Stimulated activated CD8-positive, alpha-beta memory T cell treated with anti-CD3 and anti-CD28 coated beads, Interleukin-2, amount 100 ng/mL, for 1 hour (primary cell): ENCODE results near the gene DSCAML1.

Experiments used
- DNase-seq, 2 donors: peaks; one replicate each; pipeline ENCODE4 v3.0.0-alpha.2; 2020; ENCODE audit warnings: low read depth in 2 of 2

The DSCAML1 gene

DNA sequence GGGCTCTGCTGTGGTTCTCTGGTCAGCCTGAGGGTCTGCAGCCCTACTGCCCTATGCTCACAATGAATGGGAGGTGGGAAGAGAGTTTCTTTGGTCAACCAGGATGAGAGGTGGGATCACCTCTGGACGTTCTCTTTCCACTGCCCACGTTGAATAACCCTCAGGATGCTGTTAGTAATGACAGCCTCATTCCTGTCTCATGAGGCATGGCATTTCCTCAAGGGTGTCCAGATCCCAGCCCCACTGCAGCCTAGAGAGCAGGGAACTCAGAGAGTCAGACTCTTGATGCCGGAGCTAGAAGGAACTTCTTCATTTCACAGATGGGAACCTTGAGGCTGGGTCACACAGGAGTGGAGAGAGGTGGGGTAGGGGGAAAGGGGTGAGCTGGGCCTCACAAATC is 273.3 kb downstream of the DSCAML1 start:
- no peak for DNase-seq

GRCh38 chr11:117521974-117522373 is 275.0 kb downstream of the DSCAML1 start:
- no peak for DNase-seq

- no peak for DNase-seq
Observed at GRCh38 chr11:117520966-117521365, 276.1 kb downstream of the DSCAML1 start.

DNA sequence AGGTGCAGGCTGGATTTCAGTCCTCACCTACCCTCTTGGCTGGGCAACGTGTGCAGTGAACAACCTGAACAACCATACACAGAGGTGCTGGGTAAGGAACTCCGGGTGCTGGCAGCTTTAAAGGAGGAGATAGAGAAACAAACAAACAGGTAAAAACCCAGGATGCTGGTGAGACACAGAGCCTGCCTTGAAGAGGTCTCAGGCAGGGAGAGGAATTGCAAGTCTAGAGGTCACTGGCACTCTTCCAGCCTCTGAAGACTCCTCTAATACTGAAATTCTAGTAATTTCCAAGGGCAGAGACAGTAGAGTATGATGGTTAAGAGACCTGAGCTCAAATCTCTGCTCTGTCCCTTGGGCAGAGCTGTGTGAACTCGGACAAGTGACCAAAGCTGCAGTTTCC is 276.8 kb downstream of the DSCAML1 start:
- no peak for DNase-seq

DNA sequence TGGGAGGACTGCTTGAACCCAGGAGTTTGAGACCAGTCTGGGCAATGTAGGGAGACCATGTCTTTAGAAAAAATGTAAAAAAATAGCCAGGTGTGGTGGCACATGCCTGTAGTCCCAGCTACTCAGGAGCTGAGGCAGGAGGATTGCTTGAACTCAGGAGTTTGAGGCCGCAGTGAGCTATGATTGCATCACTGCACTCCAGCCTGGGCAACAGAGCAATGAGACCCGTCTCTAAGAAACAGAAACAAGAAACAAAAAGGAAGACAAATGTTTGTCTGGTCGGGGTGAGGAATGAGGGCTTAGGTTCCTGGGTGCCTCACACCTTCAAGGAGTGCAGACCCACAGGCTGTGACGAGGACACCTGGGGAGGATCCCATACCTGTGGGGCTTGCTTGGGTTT is 277.4 kb downstream of the DSCAML1 start:
- no peak for DNase-seq

- no peak for DNase-seq
Observed at GRCh38 chr11:117519170-117519569, 277.8 kb downstream of the DSCAML1 start.

DNA sequence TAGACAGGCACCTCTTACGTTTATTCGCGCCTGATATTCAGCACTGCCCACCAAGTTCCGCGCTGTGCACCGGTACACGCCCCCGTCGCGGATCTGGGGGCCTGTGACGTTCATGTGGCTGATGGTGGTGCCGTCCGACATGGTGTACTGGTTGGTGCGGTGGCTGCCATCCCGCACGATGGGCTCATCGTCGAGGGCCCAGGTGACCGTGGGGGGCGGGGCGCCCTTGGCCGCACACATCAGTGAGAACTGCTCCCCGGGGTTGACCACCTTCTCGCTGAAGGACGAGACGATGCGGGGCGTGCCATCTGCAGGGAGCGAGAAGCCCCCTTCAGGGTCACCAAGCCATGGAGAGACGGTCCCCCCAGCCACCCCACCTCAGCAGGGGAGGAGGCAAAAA is 278.6 kb downstream of the DSCAML1 start:
- no peak for DNase-seq

GRCh38 chr11:117517097-117517496 is 279.9 kb downstream of the DSCAML1 start:
- no peak for DNase-seq

DNA sequence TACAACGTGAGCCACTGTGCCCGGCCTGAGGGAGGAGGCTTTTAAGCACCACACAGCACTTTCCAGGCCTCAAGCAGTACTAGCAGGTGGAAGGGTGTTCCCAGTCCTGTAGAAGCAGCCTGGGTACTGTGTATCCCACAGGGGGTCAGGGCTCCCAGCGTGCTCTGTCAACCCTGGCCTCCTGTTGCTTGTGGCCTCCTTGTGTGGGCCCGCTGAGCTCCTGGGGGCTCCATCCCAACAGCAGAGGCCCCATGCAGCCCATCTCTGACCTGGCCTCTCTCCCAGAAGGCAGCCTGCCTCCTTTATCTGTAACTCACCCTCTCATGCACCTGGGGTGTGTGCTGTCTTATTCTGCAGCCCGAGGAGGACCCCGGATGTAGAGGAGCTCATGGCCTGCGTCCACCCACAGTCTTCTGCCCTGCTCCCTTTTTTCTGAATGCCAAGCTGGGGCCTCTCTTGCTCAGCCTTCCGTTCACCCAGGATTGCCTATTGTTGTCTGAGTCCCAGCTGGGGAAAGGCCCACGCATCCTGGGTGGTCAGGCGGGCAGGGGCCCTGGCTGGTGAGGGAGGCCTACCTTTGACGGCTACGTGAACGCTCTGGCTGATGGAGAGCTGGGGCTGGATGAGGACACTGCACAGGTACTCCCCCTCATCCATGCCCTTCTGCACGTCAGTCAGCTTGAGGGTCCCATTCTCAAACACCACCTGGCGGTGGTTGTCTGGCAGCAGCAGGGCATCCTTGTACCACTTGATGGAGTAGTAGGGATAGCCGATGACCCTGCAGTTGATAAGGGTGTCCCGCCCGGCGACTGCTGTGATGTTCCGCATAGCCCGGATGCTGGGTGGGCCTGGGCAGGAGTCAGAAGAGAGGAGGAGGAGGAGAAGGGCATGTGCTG is 280.9 kb downstream of the DSCAML1 start:
- DNase-seq, result no peak

- no peak for DNase-seq
Observed at GRCh38 chr11:117514256-117514655, 282.8 kb downstream of the DSCAML1 start.

GRCh38 chr11:117513666-117514065 is 283.4 kb downstream of the DSCAML1 start:
- DNase-seq, result no peak

- no peak for DNase-seq
Observed at GRCh38 chr11:117511931-117512539, 285.0 kb downstream of the DSCAML1 start.

DNA sequence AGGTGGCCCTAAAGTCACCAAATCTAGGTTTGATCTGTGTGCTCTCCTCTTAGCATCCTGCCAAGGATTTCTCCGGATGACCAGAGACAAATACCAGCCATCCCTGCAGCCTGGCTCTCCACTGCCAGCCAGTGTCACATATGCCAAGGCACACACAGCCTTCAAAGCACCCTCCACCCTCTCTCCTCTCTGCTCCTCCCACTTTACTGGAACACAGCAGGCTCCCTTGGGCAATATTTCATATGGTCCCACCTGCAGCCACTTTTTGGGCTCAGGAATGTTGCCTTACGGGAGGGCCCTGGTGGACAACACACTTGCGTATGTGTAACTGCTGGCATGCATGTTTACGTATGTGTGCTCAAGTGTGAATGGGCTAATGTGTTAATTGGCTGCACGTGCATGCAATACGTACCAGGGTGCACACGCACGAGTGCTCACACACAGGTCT is 285.5 kb downstream of the DSCAML1 start:
- DNase-seq, result no peak

GRCh38 chr11:117510646-117511045 is 286.4 kb downstream of the DSCAML1 start:
- no peak for DNase-seq

- DNase-seq, result no peak
Observed at GRCh38 chr11:117509543-117509942, 287.5 kb downstream of the DSCAML1 start.

- no peak for DNase-seq
Observed at GRCh38 chr11:117506971-117507370, 290.0 kb downstream of the DSCAML1 start.

DNA sequence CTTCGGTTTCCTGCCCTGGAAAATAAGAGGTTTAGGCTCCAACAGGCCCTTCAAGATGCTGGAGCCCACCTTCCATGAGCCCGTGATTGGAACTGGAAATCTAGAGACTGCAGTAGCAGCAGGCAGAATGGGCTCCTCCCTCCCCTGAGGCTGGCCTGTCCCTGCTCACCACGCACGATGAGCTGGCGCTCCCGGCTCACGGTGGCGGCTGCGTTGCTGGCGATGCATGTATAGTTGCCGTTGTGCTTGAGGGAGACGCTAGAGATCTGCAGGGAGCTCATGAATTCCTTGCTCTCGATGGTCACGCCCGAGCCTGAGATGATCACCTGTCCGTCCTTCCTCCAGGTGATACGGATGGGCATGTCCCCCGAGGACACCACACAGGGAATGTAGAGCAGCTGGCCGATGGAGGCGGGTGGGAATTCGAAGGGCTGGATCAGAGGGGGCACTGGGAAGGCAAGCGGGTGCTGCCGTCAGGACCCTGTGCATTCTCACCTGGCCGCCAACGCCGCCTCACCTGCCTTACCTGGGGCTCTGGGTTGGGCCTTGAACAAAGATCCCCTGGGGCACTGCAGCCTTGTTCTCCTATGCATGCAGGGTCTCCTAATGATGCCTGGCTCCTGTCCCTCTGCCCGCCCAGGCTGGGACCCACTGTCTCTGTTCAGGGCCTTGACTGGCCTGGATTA is 291.6 kb downstream of the DSCAML1 start:
- DNase-seq, result no peak

DNA sequence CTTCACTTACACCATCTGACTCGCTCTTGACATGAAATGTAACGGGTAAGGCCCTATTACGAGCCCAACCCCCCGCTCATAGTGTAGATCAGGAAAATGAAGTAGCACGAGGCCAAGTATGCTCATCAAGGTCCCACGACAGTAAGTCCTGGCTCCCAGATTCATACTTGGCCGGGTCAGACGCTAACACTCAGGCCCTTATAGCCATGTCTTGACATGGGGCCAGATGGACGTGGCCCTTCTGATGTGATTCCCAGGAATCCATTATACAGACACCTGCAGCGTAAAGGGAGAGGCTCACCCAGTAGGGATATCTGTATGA is 294.3 kb downstream of the DSCAML1 start:
- no peak for DNase-seq

DNA sequence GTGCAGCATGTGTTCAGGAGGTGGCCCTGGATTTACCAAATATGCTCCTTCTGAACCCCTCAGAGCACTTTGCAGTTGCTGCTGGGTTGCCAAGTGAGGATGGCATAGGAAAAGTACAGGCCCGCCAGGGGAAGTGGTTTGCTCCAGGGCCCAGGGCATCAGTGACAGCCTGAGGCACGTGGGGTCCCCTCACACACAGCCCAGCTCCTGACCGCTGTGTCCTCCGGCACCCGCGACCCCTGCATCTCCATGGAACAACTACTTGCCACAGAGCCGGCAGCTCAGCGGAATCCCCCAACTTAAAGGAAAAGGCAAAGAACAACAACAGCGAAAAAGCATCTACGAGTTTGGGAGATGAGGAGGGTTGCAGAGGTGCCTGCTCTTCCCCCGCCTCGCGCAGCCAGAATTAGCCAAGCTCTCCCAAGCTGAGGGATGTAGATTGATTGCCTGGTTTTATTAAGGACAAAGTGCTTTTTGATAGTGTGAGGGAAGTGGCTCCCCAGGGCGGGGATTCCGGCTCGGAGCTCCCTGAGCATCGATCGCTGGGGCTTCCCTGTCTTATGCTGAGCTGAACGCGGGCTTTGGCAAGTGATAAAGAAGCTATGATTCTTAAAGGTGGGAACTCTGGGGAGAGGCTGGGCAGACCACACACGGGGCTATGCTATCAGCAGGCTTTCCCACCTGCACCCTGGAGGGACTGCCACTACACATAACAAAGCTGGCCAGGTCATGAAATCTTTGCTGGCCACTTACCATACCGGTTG is 294.8 kb downstream of the DSCAML1 start:
- no peak for DNase-seq

DNA sequence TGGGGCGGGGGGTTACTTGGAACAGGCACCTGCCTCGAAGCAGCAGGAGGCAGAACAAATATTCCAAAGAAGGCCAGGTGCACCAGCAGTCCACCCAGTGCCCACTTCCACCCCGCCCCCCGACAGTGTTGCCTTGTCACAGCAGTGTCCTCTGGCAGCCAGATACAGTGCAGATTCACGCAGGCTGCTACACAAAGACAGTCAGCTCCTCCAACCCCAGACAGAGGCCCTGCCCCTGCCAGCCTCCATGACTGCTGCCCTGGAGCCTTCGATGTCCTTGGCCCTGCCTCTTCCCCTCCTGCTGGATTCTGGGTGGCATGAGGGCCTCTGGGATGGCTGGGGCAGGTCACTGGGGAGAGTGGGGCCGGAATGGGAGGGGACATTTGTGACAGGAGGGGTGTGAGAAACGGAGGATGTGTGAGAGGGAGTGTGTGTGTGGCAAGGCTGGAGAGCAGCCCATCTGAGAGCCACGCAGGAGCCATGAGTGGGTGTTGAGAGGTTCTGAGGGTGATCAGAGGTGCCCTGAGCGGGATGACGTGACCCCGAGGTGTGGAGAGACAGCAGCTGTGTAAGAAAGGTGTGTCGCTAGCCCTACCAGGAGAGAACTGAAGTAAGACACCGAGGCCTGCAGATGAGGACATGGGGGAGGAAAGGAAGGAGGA is 295.6 kb downstream of the DSCAML1 start:
- no peak for DNase-seq

GRCh38 chr11:117498791-117499190 is 298.2 kb downstream of the DSCAML1 start:
- no peak for DNase-seq
